ENCODE data around the gene OR4C11. TPM values are rescaled to one million over a fixed set of nuclear protein-coding genes. Genes with fewer than 3 reads are reported as not detected.

OR4C11 gene
- total RNA-seq, 2 donors from 2014 or later: not detected

DNA sequence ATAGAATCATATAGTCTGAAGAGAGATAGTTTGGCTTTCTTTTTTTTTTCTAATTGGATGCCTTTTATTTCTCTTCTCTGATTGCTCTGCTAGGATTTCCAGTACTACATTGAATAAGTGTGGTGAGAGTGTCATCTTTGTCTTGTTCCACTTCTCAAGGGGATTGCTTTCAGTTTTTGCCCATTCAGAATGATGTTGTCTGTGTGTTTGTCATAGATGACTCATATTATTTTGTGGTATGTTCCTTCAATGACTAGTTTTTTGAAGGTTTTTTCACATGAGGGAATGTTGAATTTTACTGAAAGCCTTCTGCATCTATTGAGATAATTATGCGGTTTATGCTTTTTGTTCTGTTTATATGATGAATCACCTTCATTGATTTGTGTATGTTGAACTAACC is 17.1 kb upstream of the OR4C11 start:
- H3K27ac ChIP-seq: no peak overlapping the region
- no peaks in the 10 kb centered on the region for H3K9me3 ChIP-seq
- H3K4me3 ChIP-seq: no peak overlapping the region
- TF ChIP-seq, protein P1, sequence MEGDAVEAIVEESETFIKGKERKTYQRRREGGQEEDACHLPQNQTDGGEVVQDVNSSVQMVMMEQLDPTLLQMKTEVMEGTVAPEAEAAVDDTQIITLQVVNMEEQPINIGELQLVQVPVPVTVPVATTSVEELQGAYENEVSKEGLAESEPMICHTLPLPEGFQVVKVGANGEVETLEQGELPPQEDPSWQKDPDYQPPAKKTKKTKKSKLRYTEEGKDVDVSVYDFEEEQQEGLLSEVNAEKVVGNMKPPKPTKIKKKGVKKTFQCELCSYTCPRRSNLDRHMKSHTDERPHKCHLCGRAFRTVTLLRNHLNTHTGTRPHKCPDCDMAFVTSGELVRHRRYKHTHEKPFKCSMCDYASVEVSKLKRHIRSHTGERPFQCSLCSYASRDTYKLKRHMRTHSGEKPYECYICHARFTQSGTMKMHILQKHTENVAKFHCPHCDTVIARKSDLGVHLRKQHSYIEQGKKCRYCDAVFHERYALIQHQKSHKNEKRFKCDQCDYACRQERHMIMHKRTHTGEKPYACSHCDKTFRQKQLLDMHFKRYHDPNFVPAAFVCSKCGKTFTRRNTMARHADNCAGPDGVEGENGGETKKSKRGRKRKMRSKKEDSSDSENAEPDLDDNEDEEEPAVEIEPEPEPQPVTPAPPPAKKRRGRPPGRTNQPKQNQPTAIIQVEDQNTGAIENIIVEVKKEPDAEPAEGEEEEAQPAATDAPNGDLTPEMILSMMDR (IDR thresholded peaks at IDR 0.05): no peak
- ATAC-seq (ENCODE audit: insufficient number of reproducible peaks, low FRiP score, low read depth) (no peak), DNase-seq (ENCODE audit: low spot score) (no peak)
- H3K4me1 ChIP-seq (ENCODE audit: control insufficient read depth in 1 of 2, low read depth in 2 of 2): no peaks in the 10 kb centered on the region
- no peaks in the 10 kb centered on the region for H3K27me3 ChIP-seq (replicated peaks; ENCODE audit: insufficient read depth)
- no peaks in the 10 kb centered on the region for H3K36me3 ChIP-seq

DNA sequence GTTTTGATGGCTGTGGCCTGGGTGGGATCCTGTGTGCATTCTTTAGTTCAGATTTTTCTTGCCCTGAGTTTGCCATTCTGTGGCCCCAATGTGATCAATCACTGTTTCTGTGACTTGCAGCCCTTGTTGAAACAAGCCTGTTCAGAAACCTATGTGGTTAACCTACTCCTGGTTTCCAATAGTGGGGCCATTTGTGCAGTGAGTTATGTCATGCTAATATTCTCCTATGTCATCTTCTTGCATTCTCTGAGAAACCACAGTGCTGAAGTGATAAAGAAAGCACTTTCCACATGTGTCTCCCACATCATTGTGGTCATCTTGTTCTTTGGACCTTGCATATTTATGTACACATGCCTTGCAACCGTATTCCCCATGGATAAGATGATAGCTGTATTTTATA is 34.9 kb downstream of the OR4C11 start:
- TF ChIP-seq, protein P1 (IDR thresholded peaks at IDR 0.05): no peak
- Histone ChIP-seq H3K36me3 (no peaks in the 10 kb centered on the region), H3K9me3 (no peaks in the 10 kb centered on the region)

DNA sequence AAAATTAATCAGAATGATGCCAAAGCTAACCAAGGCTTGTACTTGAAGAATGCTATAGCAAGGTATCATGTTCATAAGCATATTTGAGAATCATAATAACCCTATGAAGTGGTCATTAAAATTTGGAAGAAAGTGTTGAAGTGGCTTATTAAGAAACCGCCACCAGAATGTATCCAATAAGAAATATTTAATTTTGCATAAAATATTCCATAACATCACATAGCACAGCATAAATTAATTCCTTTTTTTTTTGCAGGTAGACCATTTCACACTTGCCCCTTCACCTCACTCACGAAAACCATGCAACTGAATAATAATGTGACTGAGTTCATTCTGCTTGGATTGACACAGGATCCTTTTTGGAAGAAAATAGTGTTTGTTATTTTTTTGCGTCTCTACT is 35.6 kb downstream of the OR4C11 start, which contains the start of gene OR4C16:
Gene OR4C16, plus strand, starts transcription at position 301 of the 400 bp plus-strand sequence. Its CDS starts 0 bp downstream, at position 301.
- Histone ChIP-seq H3K27ac (no peak within 1 kb of the TSS), H3K36me3 (no peaks in the 10 kb centered on the region)
- TF ChIP-seq, protein P1 (IDR thresholded peaks at IDR 0.05): no peak

More for the DNA sequence above, 34.9 kb downstream of the OR4C11 start:
- ATAC-seq (ENCODE audit: insufficient number of reproducible peaks, low FRiP score, low read depth) (no peak), DNase-seq (ENCODE audit: low spot score) (no peak)
- no peaks in the 10 kb centered on the region for H3K4me1 ChIP-seq (ENCODE audit: control insufficient read depth in 1 of 2, low read depth in 2 of 2)
- H3K27ac ChIP-seq: no peak overlapping the region
- H3K27me3 ChIP-seq (replicated peaks; ENCODE audit: insufficient read depth): no peaks in the 10 kb centered on the region
- H3K4me3 ChIP-seq: no peak overlapping the region

DNA sequence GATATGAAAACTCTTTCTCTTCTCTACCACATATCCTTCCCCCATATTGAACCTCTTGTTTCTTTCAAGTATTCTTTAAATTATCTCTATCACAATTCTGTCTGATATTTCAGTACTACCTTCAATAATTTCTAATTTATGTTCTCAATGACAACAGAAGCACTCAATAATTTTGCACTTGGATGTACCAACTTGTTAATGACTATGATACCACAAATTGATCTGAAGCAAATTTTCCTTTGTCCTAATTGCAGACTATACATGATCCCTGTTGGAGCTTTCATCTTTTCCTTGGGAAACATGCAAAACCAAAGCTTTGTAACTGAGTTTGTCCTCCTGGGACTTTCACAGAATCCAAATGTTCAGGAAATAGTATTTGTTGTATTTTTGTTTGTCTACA is 53.3 kb downstream of the OR4C11 start, which contains the start of gene OR4C15:
Gene OR4C15, plus strand, starts transcription at position 301 of the 400 bp plus-strand sequence. Its CDS starts 0 bp downstream, at position 301.
- no peaks in the 10 kb centered on the region for H3K4me1 ChIP-seq (ENCODE audit: control insufficient read depth in 1 of 2, low read depth in 2 of 2)
- ATAC-seq (ENCODE audit: insufficient number of reproducible peaks, low FRiP score, low read depth) (no peak), DNase-seq (ENCODE audit: low spot score) (no peak)
- no peaks in the 10 kb centered on the region for H3K36me3 ChIP-seq
- TF ChIP-seq, protein P1 (IDR thresholded peaks at IDR 0.05): no peak
- H3K27ac ChIP-seq: no peak within 1 kb of the TSS
- no peaks in the 10 kb centered on the region for H3K27me3 ChIP-seq (replicated peaks; ENCODE audit: insufficient read depth)
- H3K4me3 ChIP-seq: no peak within 1 kb of the TSS
- H3K9me3 ChIP-seq: no peaks in the 10 kb centered on the region

More for the DNA sequence above, 35.6 kb downstream of the OR4C11 start, which contains the start of gene OR4C16:
- ATAC-seq (ENCODE audit: insufficient number of reproducible peaks, low FRiP score, low read depth) (no peak), DNase-seq (ENCODE audit: low spot score) (no peak)
- no peaks in the 10 kb centered on the region for H3K27me3 ChIP-seq (replicated peaks; ENCODE audit: insufficient read depth)
- no peaks in the 10 kb centered on the region for H3K4me1 ChIP-seq (ENCODE audit: control insufficient read depth in 1 of 2, low read depth in 2 of 2)
- no peaks in the 10 kb centered on the region for H3K9me3 ChIP-seq
- no peak within 1 kb of the TSS for H3K4me3 ChIP-seq

Other genes with a start within 250 kb of the OR4C11 start
- gene OR4A15, start 239.7 kb downstream of the OR4C11 start, total RNA-seq: not detected
- not detected for gene OR4C15, start 53.2 kb downstream of the OR4C11 start, total RNA-seq
- gene OR4C16, start 35.5 kb downstream of the OR4C11 start, total RNA-seq: not detected
- gene OR4P4, start 27.5 kb upstream of the OR4C11 start, total RNA-seq: not detected
- not detected for gene OR4S2, start 40.7 kb upstream of the OR4C11 start, total RNA-seq
- not detected for gene OR4C6, start 54.6 kb upstream of the OR4C11 start, total RNA-seq
- not detected for gene OR5D13, start 165.8 kb upstream of the OR4C11 start, total RNA-seq
- not detected for gene OR5D14, start 187.9 kb upstream of the OR4C11 start, total RNA-seq
- not detected for gene OR5L1, start 203.7 kb upstream of the OR4C11 start, total RNA-seq
- not detected for gene OR5D18, start 212.0 kb upstream of the OR4C11 start, total RNA-seq
- not detected for gene OR5L2, start 219.6 kb upstream of the OR4C11 start, total RNA-seq
- gene OR5D16, start 231.1 kb upstream of the OR4C11 start, total RNA-seq: not detected